GM19351 (cell line): Measurements from ENCODE around the gene PDZD4.

ENCODE experiments used
- ATAC-seq: cut with Tn5 transposase; IDR thresholded peaks from one replicate; pipeline ENCODE4 v1.9.1; 2021; ENCODE audit warnings: mild to moderate bottlenecking, moderate library complexity; ENCODE audit not compliant: unreplicated experiment

PDZD4 gene

GRCh38 chrX:153789654-153790053 is 40.7 kb downstream of the PDZD4 start:
- ATAC-seq, result no peak

- ATAC-seq, result no peak
These were observed 43.7 kb downstream of the PDZD4 start for GRCh38 chrX:153786669-153787068.

GRCh38 chrX:153784325-153784967 is 45.9 kb downstream of the PDZD4 start:
- no peak for ATAC-seq

DNA sequence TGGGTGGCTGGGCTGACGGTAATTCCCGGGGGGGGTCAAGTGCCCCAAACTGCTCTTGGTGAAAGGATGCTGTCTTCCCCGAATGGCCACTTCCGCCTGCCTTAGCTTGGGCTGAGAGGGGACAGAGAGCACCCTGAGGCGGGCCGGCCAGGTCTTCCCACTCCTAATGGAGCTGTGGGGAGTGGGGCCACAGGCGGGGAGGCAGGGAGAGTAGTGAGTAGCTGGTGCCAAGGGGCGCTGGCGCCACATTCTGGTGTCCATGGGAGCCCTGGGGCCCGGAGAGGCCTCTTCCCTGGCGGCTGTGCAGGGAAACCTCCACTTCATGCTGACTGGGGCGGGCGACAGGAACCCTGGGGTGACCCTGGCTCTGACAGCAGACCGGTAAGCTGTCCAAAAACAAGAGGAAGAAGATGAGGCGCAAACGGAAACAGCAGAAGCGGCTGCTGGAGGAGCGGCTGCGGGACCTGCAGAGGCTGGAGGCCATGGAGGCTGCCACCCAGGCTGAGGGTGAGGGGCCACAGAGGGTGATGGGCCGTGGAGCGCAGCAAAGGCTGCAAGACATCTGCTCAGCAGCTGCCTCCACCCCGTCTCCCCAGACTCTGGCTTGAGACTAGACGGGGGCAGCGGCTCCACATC is 46.8 kb downstream of the PDZD4 start:
- no peak for ATAC-seq

DNA sequence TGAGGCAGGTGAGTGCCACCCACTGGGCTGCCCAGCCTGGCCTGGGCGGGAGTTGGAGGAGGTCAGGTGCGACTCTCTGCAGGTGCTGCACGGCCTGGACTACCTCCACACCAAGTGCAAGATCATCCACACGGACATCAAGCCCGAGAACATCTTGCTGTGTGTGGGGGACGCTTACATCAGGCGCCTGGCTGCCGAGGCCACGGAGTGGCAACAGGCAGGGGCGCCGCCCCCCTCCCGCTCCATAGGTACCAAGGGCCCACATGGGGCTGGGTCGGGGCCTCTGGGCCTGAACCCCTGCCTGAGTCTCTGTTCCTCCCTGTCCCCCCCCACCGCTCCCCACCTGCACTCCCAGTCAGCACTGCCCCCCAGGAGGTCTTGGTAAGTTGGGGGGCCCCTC is 47.5 kb downstream of the PDZD4 start:
- no peak for ATAC-seq

DNA sequence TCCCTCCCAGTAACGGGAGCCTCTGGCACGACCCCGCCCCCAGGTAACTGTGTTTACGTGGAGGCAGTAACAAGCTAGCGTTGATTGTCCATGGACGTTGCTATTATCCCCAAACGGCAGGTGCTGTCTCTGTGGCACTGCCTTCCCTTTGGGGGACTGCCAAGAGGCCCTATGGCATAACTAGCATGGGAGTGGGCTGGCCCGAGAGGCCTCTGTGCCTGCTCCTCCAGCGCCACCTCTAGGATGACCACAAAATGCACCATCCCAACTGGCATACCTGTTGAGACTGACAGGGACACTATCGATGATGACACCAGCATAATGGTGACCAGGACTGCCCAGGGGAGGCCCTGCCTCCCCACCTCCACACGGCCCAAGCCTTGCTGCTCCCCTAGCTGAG is 48.0 kb downstream of the PDZD4 start:
- no peak for ATAC-seq

GRCh38 chrX:153781428-153782047 is 48.8 kb downstream of the PDZD4 start:
- ATAC-seq, result no peak

DNA sequence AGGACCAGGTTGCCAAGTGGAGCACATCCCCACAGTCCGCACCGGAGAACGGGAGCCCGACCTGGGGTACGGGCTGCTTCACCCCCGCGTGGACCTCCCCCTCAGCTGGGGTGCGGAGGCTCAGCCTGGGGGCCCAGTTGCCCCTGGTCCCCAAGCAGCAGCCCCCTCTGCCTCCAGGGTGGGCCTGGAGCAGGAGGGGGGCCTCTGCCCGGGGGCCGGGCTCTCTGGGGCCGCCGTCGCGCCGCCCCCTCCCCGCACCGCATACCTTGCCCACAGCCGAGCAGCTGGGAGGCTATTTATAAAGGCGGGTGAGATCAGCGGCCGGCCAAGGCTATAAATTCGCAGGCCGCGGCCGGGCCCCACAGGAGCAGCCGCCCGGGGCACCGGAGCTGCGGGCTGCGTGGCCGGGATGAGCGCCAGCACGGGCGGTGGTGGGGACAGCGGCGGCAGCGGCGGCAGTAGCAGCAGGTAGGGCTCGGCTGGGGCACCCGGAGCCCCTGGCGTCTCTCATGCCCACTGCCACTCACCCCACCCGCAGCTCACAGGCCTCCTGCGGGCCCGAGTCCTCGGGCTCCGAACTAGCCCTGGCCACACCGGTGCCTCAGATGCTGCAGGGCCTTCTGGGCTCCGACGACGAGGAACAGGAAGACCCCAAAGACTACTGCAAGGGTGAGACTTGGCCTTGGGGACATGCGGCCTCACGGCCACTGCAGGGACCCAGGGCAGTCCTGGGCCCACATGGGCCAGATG is 49.5 kb downstream of the PDZD4 start, which contains the start of gene SRPK3:
Gene SRPK3, plus strand, starts transcription at position 364 of the 750 bp plus-strand sequence. Its CDS starts 46 bp downstream, at position 410.
- ATAC-seq, result no peak

- ATAC-seq, result no peak
These were observed 50.3 kb downstream of the PDZD4 start for GRCh38 chrX:153779891-153780677.

DNA sequence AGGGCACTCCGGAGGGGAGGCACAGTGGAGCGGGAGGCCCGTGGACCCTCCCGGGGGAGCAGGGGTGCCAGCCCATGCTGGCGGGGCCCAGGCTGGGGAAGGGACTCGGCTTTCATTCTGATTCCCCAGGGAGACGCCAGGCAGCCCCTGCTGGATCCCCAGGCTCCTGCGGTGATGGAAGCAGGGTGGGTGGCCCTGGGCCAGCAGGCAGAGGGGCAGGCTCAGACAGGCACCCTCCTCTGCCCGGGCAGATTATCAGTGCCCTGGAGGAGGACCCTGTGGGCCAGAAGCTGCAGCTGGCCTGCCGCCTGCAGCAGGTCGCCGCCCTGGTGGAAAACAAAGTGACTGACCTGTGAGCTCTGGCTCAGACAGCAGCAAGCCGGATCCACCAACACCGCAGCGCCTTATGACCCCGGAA is 51.7 kb downstream of the PDZD4 start:
- no peak for ATAC-seq

DNA sequence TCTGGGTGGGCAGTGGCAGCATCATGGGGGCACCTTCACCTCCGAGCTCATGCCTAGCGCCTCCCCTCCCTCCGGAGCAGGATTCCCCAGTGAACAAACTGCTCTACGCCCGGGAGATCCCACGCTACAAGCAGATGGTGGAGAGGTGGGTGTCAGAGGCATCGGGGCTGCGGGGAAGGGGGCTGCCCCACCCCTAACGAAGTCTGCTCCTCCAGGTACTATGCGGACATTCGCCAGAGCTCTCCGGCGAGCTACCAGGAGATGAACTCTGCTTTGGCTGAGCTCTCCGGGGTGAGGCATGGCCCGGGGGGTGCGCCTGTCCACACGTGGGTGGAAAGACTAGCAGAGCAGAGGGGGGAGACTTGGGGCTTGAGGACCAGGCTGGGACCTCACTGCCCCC is 52.2 kb downstream of the PDZD4 start:
- ATAC-seq, result no peak

GRCh38 chrX:153777261-153778090 is 52.9 kb downstream of the PDZD4 start:
- ATAC-seq, result no peak

DNA sequence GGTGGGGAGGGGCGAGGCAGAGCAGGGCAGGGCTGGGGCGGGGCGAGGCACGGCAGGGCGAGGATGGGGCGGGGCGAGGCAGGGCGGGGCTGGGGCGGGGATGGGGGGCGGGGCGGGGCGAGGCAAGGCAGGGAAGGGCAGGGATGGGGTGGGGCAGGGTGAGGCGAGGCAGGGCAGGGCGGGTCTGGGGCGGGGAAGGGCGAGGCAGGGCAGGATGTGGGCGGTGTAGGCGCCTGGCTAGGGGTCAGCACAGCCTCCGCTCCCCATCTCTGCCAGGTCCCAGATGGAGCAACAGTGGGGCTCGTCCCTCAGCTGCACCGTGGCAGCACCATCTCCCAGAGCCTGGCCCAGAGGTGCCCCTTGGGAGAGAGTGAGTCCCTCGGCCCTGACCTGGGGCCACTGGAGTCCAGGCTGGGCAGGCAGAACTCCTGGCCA is 53.7 kb downstream of the PDZD4 start:
- no peak for ATAC-seq

GRCh38 chrX:153776120-153776599 is 54.2 kb downstream of the PDZD4 start:
- no peak for ATAC-seq

DNA sequence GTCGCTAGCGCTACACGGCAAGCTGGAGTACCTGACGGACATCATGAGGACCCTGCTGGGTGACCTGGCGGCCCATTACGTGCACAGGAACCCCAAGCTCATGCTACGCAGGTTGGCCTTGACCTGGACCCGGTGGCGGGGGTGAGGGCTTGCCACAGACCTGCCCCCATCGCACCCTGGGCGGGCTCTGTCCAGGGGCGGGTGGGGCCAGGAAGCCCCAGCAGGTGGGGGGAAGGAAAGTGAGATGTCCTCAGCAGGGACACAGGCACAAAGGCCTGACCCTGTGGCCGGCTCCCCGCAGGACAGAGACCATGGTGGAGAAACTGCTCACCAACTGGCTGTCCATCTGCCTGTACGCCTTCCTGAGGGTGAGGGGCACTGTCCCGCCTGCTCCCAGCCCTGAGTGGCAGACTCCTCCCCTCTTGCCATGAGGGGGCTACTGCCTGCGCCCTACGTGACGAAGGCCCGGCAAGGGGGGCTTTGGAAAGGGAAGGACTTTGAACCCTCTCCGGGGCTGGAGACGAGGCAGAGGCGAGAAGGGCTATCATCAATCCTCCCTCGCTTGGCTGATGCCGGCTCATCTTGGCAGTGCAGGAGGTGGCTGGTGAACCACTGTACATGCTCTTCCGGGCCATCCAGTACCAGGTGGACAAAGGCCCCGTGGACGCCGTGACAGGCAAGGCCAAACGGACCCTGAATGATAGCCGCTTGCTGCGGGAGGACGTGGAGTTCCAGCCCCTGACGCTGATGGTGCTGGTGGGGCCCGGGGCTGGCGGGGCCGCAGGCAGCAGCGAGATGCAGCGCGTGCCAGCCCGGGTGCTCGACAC is 54.8 kb downstream of the PDZD4 start:
- ATAC-seq, result no peak

DNA sequence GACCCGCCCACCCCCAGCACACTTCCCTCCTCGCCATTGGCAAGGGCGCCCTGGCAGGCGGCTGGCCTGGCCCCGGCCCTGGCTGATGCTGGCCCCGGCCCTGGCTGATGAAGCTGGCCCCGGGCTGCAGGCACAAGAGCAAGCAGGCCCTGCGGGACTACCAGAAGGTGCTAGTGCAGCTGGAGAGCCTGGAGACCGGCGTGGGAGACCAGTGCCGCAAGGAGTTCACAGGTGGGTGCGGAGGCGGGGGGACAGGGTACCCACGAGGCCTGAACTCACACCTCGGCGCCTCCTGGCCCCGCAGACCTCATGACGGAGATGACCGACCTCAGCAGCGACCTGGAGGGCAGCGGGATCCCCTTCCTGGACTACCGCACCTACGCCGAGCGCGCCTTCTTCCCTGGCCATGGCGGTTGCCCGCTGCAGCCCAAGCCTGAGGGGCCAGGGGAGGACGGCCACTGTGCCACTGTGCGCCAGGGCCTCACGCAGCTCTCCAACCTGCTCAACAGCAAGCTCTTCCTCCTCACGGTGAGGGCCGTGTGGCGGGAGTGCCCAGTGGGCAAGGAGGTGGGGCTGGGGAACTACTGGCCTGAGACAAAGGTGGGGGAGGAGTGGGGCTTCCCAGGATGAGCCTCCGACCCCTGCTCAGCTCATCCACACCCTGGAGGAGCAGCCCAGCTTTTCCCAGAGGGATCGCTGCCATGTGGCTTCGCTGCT is 55.6 kb downstream of the PDZD4 start:
- ATAC-seq, result no peak

DNA sequence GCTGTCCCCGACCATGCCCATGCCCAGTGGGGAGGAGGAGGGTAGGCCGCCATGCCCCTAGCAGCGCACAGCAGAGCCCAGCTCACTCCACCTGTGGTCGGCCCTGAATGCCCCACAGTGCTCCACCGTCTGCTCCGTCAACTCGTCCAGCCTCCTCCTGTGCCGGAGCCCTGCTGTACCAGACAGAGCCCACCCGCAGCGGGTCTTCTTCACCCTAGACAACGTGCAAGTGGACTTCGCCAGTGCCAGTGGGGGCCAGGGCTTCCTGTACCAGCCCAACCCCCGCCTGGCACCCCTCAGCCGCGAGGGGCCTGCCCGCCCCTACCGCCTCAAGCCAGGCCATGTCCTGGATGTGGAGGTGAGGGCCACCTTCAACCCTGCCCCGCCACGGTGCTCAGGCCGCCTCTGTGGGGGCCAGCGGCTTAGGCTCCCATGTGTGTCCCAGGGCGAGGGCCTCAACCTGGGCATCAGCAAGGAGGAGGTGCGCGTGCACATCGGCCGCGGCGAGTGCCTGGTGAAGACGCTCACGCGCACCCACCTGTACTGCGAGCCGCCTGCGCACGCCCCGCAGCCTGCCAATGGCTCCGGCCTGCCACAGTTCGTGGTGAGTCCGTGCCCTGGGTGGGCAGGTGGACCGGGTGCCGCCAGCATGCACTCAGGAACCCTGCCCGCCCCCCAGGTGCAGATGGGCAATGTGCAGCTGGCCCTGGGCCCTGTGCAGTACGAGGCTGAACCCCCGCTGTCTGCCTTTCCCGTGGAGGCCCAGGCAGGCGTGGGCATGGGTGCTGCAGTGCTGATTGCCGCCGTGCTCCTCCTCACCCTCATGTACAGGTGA is 56.4 kb downstream of the PDZD4 start:
- no peak for ATAC-seq
